GM23248 (cell line): ENCODE data around the gene HHIP.

Experiments
- EZH2 ChIP-seq: fragments of 200-600 bp; sonication (generic); IDR thresholded peaks from 2 replicates; pipeline ENCODE4 v1.6.1; 2018; ENCODE audit warnings: antibody characterized with exemption, mild to moderate bottlenecking; ENCODE audit not compliant: insufficient read depth, poor library complexity, severe bottlenecking
- EZH2phosphoT487 ChIP-seq: fragments of 200-600 bp; sonication (generic); IDR thresholded peaks from 2 replicates; pipeline ENCODE4 v1.6.1; 2018; ENCODE audit warnings: antibody characterized with exemption, moderate library complexity, mild to moderate bottlenecking, low read depth; ENCODE audit not compliant: insufficient read depth

GRCh38 chr4:144689125-144689524 is 43.2 kb downstream of the HHIP start:
- no peak for TF ChIP-seq EZH2
- TF ChIP-seq EZH2phosphoT487: no peak
